Raji (cell line): ENCODE results near the gene TBC1D22B.

Source experiments
- POLR2A ChIP-seq: IDR thresholded peaks from 2 replicates; pipeline ENCODE4 v1.6.1; 2011; ENCODE audit warnings: low read depth, low read length, control low read depth; ENCODE audit not compliant: insufficient read depth

Gene TBC1D22B

GRCh38 chr6:37230104-37230503, 27.5 kb upstream of the TBC1D22B start:
- TF ChIP-seq POLR2A: no peak

GRCh38 chr6:37232430-37233017, 25.0 kb upstream of the TBC1D22B start:
- TF ChIP-seq POLR2A: no peak

GRCh38 chr6:37233541-37233940, 24.0 kb upstream of the TBC1D22B start:
- no peak for TF ChIP-seq POLR2A

GRCh38 chr6:37236921-37237320, 20.7 kb upstream of the TBC1D22B start:
- no peak for TF ChIP-seq POLR2A

- no peak for TF ChIP-seq POLR2A
These were observed 19.8 kb upstream of the TBC1D22B start for GRCh38 chr6:37237789-37238188.

GRCh38 chr6:37238381-37238780, 19.2 kb upstream of the TBC1D22B start:
- TF ChIP-seq POLR2A: no peak

GRCh38 chr6:37239526-37239925, 18.0 kb upstream of the TBC1D22B start:
- no peak for TF ChIP-seq POLR2A

- TF ChIP-seq POLR2A: no peak
These were observed 17.4 kb upstream of the TBC1D22B start for GRCh38 chr6:37239950-37240713.

- TF ChIP-seq POLR2A: no peak
These were observed 16.4 kb upstream of the TBC1D22B start for GRCh38 chr6:37241131-37241530.

GRCh38 chr6:37241775-37242428, 15.7 kb upstream of the TBC1D22B start:
- TF ChIP-seq POLR2A: no peak

GRCh38 chr6:37242429-37243052, 15.0 kb upstream of the TBC1D22B start:
- TF ChIP-seq POLR2A: no peak

GRCh38 chr6:37243131-37243815, 14.3 kb upstream of the TBC1D22B start:
- no peak for TF ChIP-seq POLR2A

- TF ChIP-seq POLR2A: no peak
These were observed 13.7 kb upstream of the TBC1D22B start for GRCh38 chr6:37243816-37244370.

- no peak for TF ChIP-seq POLR2A
These were observed 12.9 kb upstream of the TBC1D22B start for GRCh38 chr6:37244430-37245310.
